ENCODE measurements around the gene FCN3. TPM values are rescaled to one million over a fixed set of nuclear protein-coding genes. Genes with fewer than 3 reads are reported as not detected.
A peak's percentile ranks its signal among the peaks of the same experiment; 100 is the strongest.

Gene FCN3
- total RNA-seq, 3 donors from 2014 or later (not counting 1 experiment from before 2014, with no cell fraction given): not detected

- no peak for DNase-seq
- Histone ChIP-seq H3K27me3 (ENCODE audit: control insufficient read depth, insufficient read depth, low read length) (no peaks in the 10 kb centered on the region), H3K4me3 (ENCODE audit: low read length) (no peak overlapping the region), H3K36me3 (ENCODE audit: control insufficient read depth, insufficient read depth, low read length) (no peaks in the 10 kb centered on the region), H3K9me3 (ENCODE audit: control insufficient read depth, insufficient read depth, low read length) (no peaks in the 10 kb centered on the region), H3K4me1 (ENCODE audit: control insufficient read depth, insufficient read depth, low read length) (peaks cover 56% of the 10 kb centered on the region), H3K27ac (ENCODE audit: low read length) (no peak overlapping the region)
- H3K4me1 Mint-ChIP-seq: peaks cover 24 to 54% of the 10 kb centered on the region in 2 donors
- intact Hi-C loops (cut with micrococcal nuclease): no loop called here
- no peak for ATAC-seq
- 90% methylated on average over 25 of the region's 26 CpGs for whole genome bisulfite sequencing (ENCODE audit: insufficient coverage)
- no peak for TF ChIP-seq CTCF (IDR thresholded peaks at IDR 0.05)
- no peaks in the 10 kb centered on the region for H3K36me3 Mint-ChIP-seq
- no peaks in the 10 kb centered on the region for H3K9me3 Mint-ChIP-seq
- H3K27me3 Mint-ChIP-seq (ENCODE audit: low read depth in 2 of 2): no peaks in the 10 kb centered on the region
- H3K27ac Mint-ChIP-seq: no peak overlapping the region
- H3K4me3 Mint-ChIP-seq: peak overlapping the region; percentile 32
Measured at GRCh38 chr1:27363766-27364695, 10.6 kb downstream of the FCN3 start.

- no peaks in the 10 kb centered on the region for H3K36me3 Mint-ChIP-seq
Measured at GRCh38 chr1:27361553-27361952, 13.1 kb downstream of the FCN3 start.

GRCh38 chr1:27361044-27361402, 13.6 kb downstream of the FCN3 start:
- no peak overlapping the region for H3K27ac ChIP-seq (ENCODE audit: low read length)
- H3K36me3 ChIP-seq (ENCODE audit: control insufficient read depth, insufficient read depth, low read length): no peaks in the 10 kb centered on the region
- Mint-ChIP-seq H3K4me3 (peak overlapping the region; percentile 75), H3K27me3 (ENCODE audit: low read depth in 2 of 2) (no peaks in the 10 kb centered on the region), H3K36me3 (no peaks in the 10 kb centered on the region), H3K4me1 (peaks cover 29 to 51% of the 10 kb centered on the region in 2 donors), H3K9me3 (no peaks in the 10 kb centered on the region), H3K27ac (peak overlapping the region in 1 of 2 donors; percentile 31)
- DNase-seq (no peak), ATAC-seq (no peak)
- intact Hi-C loops (cut with micrococcal nuclease): no loop called here
- TF ChIP-seq CTCF (IDR thresholded peaks at IDR 0.05): no peak
- H3K9me3 ChIP-seq (ENCODE audit: control insufficient read depth, insufficient read depth, low read length): no peaks in the 10 kb centered on the region
- peaks cover 57% of the 10 kb centered on the region for H3K4me1 ChIP-seq (ENCODE audit: control insufficient read depth, insufficient read depth, low read length)
- no peaks in the 10 kb centered on the region for H3K27me3 ChIP-seq (ENCODE audit: control insufficient read depth, insufficient read depth, low read length)
- no peak overlapping the region for H3K4me3 ChIP-seq (ENCODE audit: low read length)
- WGBS (ENCODE audit: insufficient coverage): 77% methylated on average over 21 of the region's 21 CpGs

More at GRCh38 chr1:27361553-27361952, 13.1 kb downstream of the FCN3 start:
- no peaks in the 10 kb centered on the region for H3K27me3 ChIP-seq (ENCODE audit: control insufficient read depth, insufficient read depth, low read length)
- no peaks in the 10 kb centered on the region for H3K9me3 ChIP-seq (ENCODE audit: control insufficient read depth, insufficient read depth, low read length)
- intact Hi-C loops (cut with micrococcal nuclease): no loop called here
- ATAC-seq (no peak), DNase-seq (no peak)
- H3K27ac ChIP-seq (ENCODE audit: low read length): no peak overlapping the region
- no peaks in the 10 kb centered on the region for H3K36me3 ChIP-seq (ENCODE audit: control insufficient read depth, insufficient read depth, low read length)
- no peak overlapping the region for H3K4me3 ChIP-seq (ENCODE audit: low read length)
- Mint-ChIP-seq H3K9me3 (no peaks in the 10 kb centered on the region), H3K4me1 (peaks cover 29 to 48% of the 10 kb centered on the region in 2 donors), H3K27ac (no peak overlapping the region), H3K4me3 (no peak overlapping the region), H3K27me3 (ENCODE audit: low read depth in 2 of 2) (no peaks in the 10 kb centered on the region)
- 92% methylated on average over 8 of the region's 8 CpGs for WGBS (ENCODE audit: insufficient coverage)
- no peak for TF ChIP-seq CTCF (IDR thresholded peaks at IDR 0.05)
- H3K4me1 ChIP-seq (ENCODE audit: control insufficient read depth, insufficient read depth, low read length): peaks cover 53% of the 10 kb centered on the region
